SIG-M5 treated with dmso at 0.1 percent for 504 hours (cell line): ENCODE measurements around the gene KIF27.
A peak's percentile ranks its signal among the peaks of the same experiment; 100 is the strongest.
"Not testable (repeated sequence)": the region's sequence is repeated elsewhere in the genome, so short reads cannot be mapped to it uniquely, and the experiment has no call there.

Source experiments
- DNase-seq: peaks from one replicate; lab custom pipeline; 2025; ENCODE audit not compliant: unreplicated experiment; lab: John Stamatoyannopoulos, UW

KIF27 gene

DNA sequence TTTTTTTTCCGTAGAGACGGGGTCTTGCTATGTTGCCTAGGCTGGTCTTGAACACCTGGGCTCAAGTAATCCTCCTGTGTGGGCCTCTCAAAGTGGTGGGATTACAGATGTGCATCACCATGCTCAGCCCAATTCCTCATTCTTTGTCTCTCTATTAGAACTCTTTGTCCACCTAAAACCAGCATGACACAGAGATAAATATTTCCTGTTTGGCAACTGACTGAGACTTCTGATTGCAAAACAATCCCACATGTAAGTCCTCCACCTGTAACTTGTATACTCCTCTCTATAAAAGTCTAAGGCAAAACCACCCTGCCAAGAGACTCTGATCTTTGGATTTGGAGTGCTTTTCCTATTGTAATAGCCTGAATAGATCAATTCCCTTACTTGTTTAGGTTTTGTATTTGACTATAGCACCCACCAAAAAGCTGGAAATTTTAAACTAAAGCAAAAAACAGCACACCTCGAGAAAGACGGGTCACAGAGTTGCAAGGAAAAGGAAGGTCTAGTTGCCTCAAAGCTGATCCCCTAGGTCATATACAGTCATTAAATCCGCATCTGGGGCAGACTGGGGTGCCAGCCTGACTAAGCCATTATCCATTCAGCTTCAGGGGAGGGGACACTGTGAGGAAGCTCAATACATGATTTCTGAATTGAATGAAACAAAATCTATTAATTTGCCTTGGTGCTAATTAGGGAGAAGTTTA lies 13.5 kb upstream of the KIF27 start:
- DNase-seq = peak; percentile 33

DNA sequence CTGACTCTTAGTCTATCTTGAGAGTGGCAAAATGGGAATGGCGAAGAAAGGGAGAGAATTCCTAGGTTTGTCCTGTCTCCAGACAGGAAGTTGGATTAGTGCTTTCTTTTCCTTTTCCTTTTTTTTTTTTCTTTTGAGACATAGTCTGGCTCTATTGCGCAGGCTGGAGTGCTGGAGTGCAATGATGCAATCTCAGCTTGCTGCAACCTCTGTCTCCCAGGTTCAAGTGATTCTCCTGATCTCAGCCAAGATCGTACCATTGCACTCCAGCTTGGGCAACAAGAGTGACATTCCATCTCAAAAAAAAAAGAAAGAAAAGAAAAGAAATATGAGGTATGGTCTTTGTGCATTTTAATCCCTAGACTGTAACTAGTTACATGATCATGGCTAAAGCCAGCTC lies 12.6 kb upstream of the KIF27 start:
- no peak for DNase-seq

DNA sequence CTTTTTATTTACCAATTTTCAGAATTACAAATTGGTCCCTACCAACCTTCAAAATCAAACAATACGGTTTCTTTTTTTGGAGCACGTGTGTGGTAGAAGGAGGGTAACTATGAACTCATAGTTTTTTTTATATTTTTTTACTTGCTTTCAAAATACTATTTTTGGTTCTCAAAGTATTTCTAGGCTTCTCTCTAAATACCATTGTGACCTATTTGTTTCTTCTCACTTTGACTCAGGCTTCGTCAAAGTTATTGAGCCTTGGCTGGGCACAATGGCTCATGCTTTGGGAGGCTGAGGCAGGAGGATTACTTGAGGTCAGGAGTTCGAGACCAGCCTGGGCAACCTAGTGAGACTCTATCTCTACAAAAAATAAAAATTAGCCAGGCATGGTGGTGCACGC lies 11.6 kb upstream of the KIF27 start:
- no peak for DNase-seq

DNA sequence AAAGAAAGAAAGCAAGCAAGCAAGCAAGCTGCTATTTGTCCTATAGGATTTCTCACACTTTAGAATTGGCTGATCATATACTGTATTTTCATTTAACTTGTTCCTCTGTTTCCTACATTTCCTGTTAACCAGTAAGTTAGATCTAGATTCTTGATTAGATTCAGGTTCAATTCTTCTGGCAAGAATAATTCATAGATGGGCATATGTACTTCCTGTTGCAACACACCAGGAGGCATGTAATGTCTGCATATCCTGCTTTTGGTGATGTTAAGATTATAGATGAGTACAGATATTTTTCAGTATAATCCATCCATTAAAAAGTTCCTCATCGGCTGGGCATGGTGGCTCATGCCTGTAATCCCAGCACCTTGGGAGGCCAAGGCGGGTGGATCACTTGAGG lies 10.8 kb upstream of the KIF27 start:
- no peak for DNase-seq

DNA sequence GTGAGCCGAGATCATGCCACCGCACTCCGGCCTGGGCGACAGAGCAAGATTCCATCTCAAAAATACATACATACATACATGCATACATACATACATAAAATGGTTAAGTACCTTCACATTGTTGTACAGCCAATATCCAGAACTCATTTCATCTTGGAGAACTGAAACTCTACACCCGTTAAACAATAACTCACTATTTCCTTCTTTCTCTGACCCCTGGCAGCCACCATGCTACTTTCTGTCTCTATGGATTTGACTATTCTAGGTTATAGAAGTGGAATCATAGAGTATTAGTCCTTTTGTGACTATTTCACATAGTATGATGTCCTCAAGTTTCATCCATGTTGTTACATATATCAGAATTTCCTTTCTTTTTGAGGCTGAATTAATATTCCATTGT lies 9.6 kb upstream of the KIF27 start:
- peak; percentile 35 for DNase-seq

DNA sequence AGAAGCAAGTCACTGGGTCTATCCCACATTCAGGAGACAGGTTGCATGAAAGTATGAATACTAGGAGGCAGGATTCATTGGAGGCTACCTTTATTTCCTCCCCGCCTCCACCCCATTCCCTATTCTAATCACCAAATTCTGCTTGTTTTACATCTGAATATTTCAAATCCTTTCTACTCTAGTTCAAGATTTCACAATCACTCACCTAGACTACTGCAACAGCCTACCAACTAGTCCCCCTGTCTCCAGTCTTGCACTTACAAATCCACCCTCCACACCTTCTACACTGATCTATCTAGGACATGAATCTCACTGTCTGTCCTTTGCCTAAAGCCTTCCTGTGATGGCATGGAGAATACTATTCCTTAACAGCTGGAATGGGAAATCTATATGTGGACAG lies 6.4 kb upstream of the KIF27 start:
- no peak for DNase-seq

DNA sequence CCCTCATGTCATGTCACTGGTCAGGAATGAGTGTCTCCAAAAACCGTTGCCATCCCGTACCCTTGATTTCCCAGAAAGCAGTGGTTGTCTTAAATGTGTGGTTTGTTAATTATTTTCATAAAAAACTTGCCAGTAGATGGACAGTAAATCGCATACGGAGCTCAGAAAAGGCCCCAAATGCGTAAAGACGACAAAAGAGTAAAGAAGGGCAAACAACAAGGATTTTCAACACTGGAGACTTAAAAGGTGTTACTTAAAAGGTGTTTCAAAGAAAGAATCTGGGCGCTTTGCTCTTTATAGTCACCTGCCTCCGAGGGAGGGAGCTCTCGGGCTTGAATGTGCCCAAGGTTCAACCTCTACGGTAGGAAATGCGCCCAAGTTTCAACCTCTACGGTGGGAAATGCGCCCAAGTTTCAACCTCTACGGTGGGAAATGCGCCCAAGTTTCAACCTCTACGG lies 734 bp downstream of the KIF27 start:
- no peak for DNase-seq

DNA sequence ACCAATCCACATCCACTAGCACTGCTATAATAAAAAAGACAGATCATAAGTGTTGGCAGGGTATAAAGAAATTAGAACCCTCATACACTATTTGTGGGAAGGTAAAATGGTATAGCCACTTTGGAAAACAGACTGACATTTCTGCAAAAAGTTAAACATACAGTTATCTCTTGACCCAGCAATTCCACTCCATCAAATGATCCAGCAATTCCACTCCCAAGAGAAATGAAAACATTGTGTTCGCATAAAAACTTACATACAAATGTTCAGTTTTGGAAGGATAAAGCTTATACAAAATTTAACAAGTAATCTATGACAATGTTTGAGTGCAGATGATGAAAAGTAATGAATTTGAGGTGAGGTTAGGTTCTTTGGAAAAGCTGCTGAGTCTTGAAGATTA lies 2.1 kb downstream of the KIF27 start:
- no peak for DNase-seq

DNA sequence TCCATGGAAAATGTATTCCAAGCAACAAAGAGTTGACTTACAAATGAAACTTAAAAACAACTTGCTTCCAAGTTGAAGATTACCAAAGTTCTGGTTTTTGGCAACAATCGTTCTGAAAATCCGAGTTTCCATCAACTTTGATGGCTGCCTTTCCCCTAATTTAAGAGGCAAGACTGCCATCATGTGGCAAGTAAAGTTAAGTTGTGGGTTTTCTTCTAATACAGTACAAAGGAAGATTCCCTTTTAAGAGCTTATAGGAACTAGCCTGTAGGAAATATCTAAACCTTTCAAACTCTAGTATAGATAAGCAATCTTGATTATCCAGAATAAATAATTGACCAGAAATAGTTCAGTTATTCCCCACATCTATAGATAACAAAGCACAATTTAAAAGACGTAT lies 9.0 kb downstream of the KIF27 start:
- peak; percentile 47 for DNase-seq

DNA sequence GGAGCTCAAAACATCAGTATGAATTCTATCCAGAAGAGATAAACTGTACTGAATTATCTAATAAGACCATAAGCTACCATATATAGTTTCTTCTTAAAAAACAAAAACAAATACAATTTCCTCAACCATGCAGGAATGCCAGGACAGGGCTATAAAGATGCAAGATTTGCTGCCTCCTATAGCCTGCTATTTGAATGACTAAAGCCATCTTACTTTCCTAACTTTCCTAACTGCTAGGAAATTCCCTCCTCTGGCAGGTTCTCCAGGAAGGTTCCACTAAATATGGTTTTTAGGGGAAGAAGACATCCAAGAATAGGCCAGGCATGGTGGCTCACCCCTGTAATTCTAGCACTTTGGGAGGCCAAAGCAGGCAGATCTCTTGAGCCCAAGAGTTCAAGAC lies 15.1 kb downstream of the KIF27 start:
- no peak for DNase-seq

DNA sequence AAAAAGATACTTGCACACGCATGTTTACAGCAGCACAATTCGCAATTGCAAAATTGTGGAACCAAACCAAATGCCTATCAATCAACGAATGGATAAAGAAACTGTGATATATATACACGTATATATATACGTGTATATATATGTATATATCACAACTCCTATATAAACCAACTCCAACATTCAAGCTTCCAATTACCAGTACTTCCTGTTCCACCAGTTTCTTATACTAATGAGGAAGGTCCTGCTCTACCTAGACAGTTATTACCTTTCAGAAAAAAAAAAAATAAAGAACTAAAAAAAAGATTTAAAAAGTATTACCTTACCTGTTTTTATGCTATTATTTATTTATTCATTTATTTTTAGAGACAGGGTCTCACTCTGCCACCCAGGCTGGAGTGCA lies 20.6 kb downstream of the KIF27 start:
- not testable (repeated sequence) for DNase-seq

DNA sequence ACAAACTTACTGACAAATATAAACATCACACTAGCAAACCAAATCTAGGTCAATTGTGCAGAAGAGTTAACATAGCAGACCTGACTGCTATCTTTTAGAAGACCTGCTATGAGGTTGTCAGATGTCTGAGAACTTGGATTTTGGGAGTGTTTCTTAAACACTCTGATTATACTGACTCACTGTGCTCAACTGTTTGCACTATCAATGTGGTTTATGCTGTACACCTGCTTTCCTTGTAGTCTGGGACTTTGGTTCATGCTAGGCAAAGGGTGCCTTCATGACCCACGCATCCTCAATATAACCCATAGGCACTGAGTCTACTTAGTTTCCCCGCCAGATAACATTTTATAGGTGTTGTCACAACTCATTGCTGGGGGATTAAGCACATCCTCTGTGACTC lies 26.9 kb downstream of the KIF27 start:
- DNase-seq = not testable (repeated sequence)

DNA sequence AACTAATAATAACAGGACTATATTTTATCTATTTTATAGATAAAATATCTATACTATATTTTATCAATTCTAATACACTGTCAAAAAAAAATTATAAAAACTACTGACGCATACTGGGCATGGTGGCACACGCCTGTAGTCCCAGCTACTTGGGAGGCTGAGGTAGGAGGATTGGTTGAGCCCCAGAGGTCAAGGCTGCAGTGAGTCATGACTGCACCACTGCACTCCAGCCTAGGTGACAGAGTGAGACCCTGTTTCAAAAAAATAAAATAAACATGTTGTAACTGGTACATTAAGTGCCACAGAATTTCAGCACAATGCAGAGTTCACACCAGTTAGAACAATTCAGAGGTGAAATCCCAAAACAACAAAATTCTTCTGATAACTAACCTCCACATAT lies 34.7 kb downstream of the KIF27 start:
- not testable (repeated sequence) for DNase-seq

DNA sequence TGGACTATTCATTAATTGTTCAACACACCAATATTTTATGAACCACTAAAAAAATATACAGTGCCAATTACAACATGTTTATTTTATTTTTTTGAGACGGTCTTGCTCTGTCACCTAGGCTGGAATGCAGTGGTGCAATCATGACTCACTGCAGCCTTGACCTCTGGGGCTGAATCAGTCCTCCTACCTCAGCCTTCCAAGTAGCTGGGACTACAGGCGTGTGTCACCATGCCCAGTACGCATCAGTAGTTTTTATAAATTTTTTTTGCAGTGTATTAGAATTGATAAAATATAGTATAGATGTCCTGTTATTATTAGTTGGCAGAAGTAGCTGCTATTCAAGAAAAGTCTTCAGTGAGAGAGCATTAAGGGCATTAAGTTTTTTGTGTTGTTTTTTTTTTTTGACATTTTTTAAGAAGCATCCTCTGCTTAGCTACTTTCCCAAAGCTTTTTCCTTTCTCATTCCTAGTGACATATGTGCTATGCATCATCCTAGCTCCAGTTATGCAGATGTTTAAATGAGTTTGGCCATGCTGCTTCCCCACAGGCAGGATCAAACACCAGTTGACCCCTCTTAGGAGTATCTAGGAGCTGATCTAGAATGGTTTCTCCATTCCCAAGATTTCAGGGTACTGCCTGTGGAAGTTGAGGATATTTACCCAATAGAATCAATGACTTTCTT lies 35.5 kb downstream of the KIF27 start:
- not testable (repeated sequence) for DNase-seq

DNA sequence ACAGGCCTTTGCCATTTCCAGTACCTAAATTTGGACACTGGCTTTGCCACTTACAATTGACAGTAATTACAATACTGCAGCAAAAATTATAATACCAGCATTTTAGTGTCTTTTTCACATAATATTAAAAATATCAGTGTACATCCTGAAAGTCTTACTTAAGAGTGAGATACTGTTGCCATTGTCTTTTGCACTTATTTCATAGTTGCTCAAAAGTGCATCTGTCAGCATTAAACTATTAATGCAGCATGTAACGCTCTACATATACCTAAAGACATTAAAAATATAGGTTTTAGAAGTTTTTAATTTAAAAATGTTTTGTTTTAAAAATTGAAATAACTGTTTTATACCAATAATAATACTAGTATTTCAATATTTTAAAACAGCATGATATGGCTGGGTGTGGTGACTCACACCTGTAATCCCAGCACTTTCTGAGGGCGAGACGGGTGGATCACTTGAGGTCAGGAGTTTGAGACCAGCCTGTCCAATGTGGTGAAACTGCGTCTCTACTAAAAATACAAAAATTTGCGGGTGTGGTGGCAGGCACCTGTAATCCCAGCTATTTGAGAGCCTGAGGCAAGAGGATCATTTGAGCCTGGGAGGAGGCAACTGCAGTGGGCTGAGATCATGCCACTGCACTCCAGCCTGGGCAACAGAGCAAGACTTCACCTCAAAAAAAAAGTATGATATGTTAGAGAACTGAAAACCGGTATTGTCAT lies 39.4 kb downstream of the KIF27 start:
- DNase-seq = not testable (repeated sequence)

DNA sequence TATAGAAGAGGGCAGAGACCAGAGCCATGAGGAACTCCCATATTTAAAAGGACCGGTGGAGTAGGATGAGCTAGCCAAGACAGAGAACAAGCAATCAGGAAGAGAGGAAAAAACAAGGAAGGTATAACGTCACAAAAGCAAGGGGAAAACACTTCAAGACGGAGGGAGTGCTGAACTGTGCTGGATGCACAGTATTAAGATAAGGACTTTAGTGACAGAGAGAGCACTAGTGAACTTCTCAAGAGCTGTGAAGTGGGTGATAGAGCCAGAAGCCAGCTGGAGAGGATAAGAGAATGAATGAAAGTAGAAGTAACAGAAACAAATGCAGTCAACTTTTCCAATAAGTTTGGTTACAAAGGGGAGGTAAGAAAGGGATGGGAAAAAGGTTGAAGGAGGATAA lies 45.7 kb downstream of the KIF27 start:
- DNase-seq = not testable (repeated sequence)

DNA sequence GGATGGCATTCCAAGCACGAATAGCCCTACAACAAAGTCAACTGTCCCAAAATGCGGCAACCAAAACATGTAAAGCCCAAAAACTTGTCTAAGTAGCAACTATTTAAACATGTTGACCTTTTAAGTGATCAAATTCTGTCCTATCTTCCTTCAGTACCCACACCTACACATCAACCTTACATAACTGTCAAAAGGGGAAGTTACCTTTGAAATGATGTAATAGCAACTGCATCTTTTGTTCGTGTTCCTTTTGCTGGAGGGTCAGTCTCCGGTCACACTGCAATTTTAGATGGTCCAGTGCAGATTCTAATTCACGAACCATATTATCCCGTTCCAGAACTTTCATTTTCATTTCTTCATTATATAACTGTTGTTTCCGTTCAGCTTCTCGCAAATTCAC lies 71.3 kb downstream of the KIF27 start:
- DNase-seq = not testable (repeated sequence)

DNA sequence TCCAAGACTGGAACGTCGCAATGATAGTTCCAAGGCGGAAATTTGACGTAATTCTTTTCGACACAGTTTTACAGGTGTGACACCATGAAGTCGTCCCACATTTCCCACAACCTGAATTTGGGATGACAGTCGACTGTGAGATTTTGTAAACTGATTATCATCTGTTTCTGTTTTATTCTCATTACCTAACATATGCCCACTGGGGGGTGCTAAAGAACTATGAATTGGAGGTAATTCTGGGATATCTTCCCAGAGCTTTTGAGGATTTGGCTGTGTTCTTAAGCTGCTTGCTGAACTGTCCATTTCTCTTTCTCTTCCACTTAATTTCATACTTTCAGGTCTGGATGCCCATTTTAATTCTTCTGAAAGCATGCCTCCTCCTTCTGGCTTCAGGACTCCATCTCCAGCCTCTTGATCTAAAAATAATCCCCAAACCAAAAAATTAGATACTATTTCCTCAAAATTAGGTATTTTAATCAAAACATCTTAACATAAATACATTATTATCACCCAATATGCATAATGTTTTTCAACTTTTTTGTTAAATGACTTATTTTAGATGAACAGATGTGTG lies 84.1 kb downstream of the KIF27 start:
- DNase-seq = not testable (repeated sequence)

DNA sequence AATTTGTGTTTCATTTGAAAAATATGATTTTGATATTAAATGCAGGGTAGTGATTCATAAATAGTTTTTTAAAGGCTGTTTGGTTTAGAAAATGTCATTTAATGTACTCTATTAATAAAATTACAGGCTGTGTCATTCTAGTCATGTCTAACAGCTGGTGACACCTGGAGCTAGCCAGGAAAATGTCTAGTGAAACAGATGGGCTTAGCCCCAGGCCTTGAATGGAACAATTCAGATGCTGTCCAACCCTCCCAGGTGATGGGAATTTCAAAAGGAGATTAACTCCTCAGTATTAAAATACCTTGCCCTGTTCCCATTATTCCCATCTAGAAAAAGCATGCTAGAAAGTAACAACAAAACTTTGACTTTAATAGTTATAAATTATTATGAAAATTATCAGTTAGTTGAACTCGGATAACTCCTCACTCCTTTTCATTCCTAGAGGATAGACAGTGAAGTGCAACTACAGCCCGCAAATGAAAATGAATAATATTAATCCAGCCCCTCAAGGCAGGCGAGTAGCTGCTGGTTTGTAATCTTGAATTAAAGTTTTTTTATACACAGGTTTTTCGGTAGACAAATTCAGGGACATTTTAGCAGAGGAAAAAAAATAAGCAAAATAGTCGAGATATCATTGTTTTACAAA lies 90.7 kb downstream of the KIF27 start:
- DNase-seq = not testable (repeated sequence)

DNA sequence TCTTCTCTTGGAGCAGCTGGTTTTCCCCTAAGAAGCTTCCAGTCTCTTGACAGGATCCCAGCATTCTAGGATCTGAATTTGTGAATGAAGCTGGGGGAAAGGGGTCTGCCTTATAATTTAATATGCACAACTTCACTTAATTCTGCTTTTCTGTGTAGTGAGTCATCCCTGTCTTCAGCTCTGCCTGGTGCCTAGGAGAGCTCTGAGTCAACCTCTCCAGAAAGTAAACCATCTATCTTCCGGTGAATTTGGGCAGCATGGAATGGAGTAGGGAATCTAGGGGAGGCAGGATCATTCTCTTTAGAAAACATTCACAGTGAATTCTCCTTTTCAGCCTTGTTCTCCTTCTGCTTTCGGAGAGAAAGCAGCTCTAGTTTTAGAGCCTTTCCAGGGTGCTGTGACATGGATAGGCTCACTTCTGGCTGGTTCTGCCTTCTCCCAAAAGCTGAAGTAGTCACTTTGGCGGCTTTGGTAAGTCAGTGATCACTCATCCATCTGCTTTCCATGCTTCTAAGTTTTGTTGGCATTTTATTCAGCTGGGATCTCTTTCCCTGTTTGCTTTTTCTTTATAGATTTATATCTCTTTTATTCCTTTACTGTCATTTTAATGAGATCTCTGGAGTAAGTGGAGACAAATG lies 96.1 kb downstream of the KIF27 start:
- not testable (repeated sequence) for DNase-seq
